Chondrocyte (in vitro differentiated cells): ENCODE results near the gene HCRTR1. TPM values are rescaled to one million over a fixed set of nuclear protein-coding genes. Genes with fewer than 3 reads are reported as not detected.
"Not testable (repeated sequence)": the region's sequence is repeated elsewhere in the genome, so short reads cannot be mapped to it uniquely, and the experiment has no call there.

Experiments
- DNase-seq: peaks from one replicate; pipeline ENCODE4 v3.0.0; 2021; ENCODE audit warnings: mixed read lengths, low spot score
- H3K27ac Mint-ChIP-seq: one replicate; pipeline ENCODE4 v1.8.0; 2021; ENCODE audit warnings: mild to moderate bottlenecking, moderate library complexity, mixed read lengths; ENCODE audit not compliant: unreplicated experiment
- H3K27me3 Mint-ChIP-seq: 2 replicates; pipeline ENCODE4 v1.8.0; 2021; ENCODE audit warnings: low read depth, mixed read lengths
- H3K36me3 Mint-ChIP-seq: 2 replicates; pipeline ENCODE4 v1.8.0; 2021; ENCODE audit warnings: low read depth, mixed read lengths
- H3K4me1 Mint-ChIP-seq: 2 replicates; pipeline ENCODE4 v1.8.0; 2021; ENCODE audit warnings: low read depth, mild to moderate bottlenecking, mixed read lengths
- H3K4me3 Mint-ChIP-seq: one replicate; pipeline ENCODE4 v1.8.0; 2021; ENCODE audit warnings: mild to moderate bottlenecking, moderate library complexity, mixed read lengths; ENCODE audit not compliant: unreplicated experiment
- H3K9me3 Mint-ChIP-seq: 2 replicates; pipeline ENCODE4 v1.8.0; 2021; ENCODE audit warnings: low read depth, mixed read lengths
- CTCF ChIP-seq: fragments of 200-600 bp; sonication (generic); IDR thresholded peaks from 2 replicates; pipeline ENCODE4 v1.5.0; 2021; ENCODE audit warnings: antibody characterized with exemption, mild to moderate bottlenecking, moderate library complexity
- total RNA-seq: library from RNA; stranded (reverse); gene quantifications from 3 replicates; pipeline ENCODE4 v1.2.1, GENCODE V29; 2021

Gene HCRTR1
- total RNA-seq, 1 donor from 2014 or later = 0.45 TPM

GRCh38 chr1:31583995-31584868 lies 33.3 kb upstream of the HCRTR1 start:
- Mint-ChIP-seq H3K9me3 (no peaks in the 10 kb centered on the region), H3K4me3 (peak overlapping the region; percentile 33), H3K27me3 (no peaks in the 10 kb centered on the region), H3K4me1 (peaks cover 26% of the 10 kb centered on the region), H3K36me3 (peaks cover 5% of the 10 kb centered on the region), H3K27ac (peak overlapping the region; percentile 84)
- no peak for TF ChIP-seq CTCF
- no peak for DNase-seq

- Mint-ChIP-seq H3K4me1 (peaks cover 29% of the 10 kb centered on the region), H3K9me3 (no peaks in the 10 kb centered on the region), H3K27ac (peak overlapping the region; percentile 45), H3K4me3 (no peak overlapping the region), H3K36me3 (peaks cover 5% of the 10 kb centered on the region), H3K27me3 (no peaks in the 10 kb centered on the region)
- no peak for TF ChIP-seq CTCF
- DNase-seq = no peak
Measured at GRCh38 chr1:31584869-31585735, 32.4 kb upstream of the HCRTR1 start.

- H3K4me3 Mint-ChIP-seq = no peak overlapping the region
- no peak for DNase-seq
- no peak for TF ChIP-seq CTCF
- peak overlapping the region; percentile 54 for H3K27ac Mint-ChIP-seq
- peaks cover 29% of the 10 kb centered on the region for H3K4me1 Mint-ChIP-seq
- H3K36me3 Mint-ChIP-seq = peaks cover 5% of the 10 kb centered on the region
- no peaks in the 10 kb centered on the region for H3K27me3 Mint-ChIP-seq
- H3K9me3 Mint-ChIP-seq = no peaks in the 10 kb centered on the region
Measured at GRCh38 chr1:31585736-31586365, 31.6 kb upstream of the HCRTR1 start.

- H3K4me3 Mint-ChIP-seq = no peak overlapping the region
- H3K27me3 Mint-ChIP-seq = no peaks in the 10 kb centered on the region
- no peaks in the 10 kb centered on the region for H3K9me3 Mint-ChIP-seq
- peak overlapping the region; percentile 54 for H3K27ac Mint-ChIP-seq
- DNase-seq = no peak
- TF ChIP-seq CTCF = no peak
- H3K36me3 Mint-ChIP-seq = peaks cover 5% of the 10 kb centered on the region
- H3K4me1 Mint-ChIP-seq = peaks cover 35% of the 10 kb centered on the region
Measured at GRCh38 chr1:31586376-31587327, 30.8 kb upstream of the HCRTR1 start.

- H3K36me3 Mint-ChIP-seq, H3K4me3 Mint-ChIP-seq, DNase-seq, H3K9me3 Mint-ChIP-seq, H3K27me3 Mint-ChIP-seq: not testable (repeated sequence)
- peaks cover 42% of the 10 kb centered on the region for H3K4me1 Mint-ChIP-seq
- peak overlapping the region; percentile 89 for H3K27ac Mint-ChIP-seq
Measured at GRCh38 chr1:31587328-31587699, 30.2 kb upstream of the HCRTR1 start.
